H1 (cell line): ENCODE data around the gene CALY. TPM values are rescaled to one million over a fixed set of nuclear protein-coding genes. Genes with fewer than 3 reads are reported as not detected.

Experiments used
- CTCF ChIA-PET: fragments of 300-600 bp; sonication (Branson Sonifier 250); formaldehyde crosslinking; loops from one replicate; lab custom pipeline; 2021; ENCODE audit not compliant: partially characterized antibody; lab: Charles Lee
- POLR2A ChIA-PET: fragments of 300-600 bp; sonication (Branson Sonifier 250); formaldehyde crosslinking; loops from one replicate; lab custom pipeline; 2021; ENCODE audit warnings: inconsistent platforms; ENCODE audit not compliant: partially characterized antibody; lab: Charles Lee
- DNase-seq, 2 experiments: peaks; one replicate each; pipeline versions ENCODE4 v3.0.0 to v3.0.0-alpha.2; 2010 to 2022; ENCODE audit warnings: low spot score in 2 of 2, low read depth in 1 of 2, mixed read lengths in 1 of 2
- FAIRE-seq: peaks from 2 replicates; lab custom pipeline; 2011; peaks lifted over from hg19 to GRCh38; lab: Jason Lieb, UNC
- H2AFZ ChIP-seq: 2 replicates; pipeline ENCODE4 v1.8.1; 2012; ENCODE audit warnings: low read length, inconsistent platforms
- H2AK5ac ChIP-seq: 2 replicates; pipeline ENCODE4 v1.6.1; 2013; ENCODE audit warnings: low read depth, low read length
- H2BK120ac ChIP-seq: replicated peaks from 2 replicates; pipeline ENCODE3; 2013; ENCODE audit warnings: low read depth, low read length, inconsistent platforms
- H2BK12ac ChIP-seq: 2 replicates; pipeline ENCODE4 v1.6.1; 2013; ENCODE audit warnings: low read depth, low read length
- H2BK15ac ChIP-seq: 2 replicates; pipeline ENCODE4 v1.6.1; 2013; ENCODE audit warnings: low read length
- H2BK20ac ChIP-seq: 2 replicates; pipeline ENCODE4 v1.6.1; 2013; ENCODE audit warnings: low read length
- H2BK5ac ChIP-seq: 2 replicates; pipeline ENCODE4 v1.6.1; 2013; ENCODE audit warnings: low read depth, low read length
- H3K14ac ChIP-seq: 2 replicates; pipeline ENCODE4 v1.6.1; 2013; ENCODE audit warnings: inconsistent platforms; ENCODE audit not compliant: insufficient read length
- H3K18ac ChIP-seq: 2 replicates; pipeline ENCODE4 v1.6.1; 2013; ENCODE audit warnings: low read length; ENCODE audit errors: extremely low read depth
- H3K23ac ChIP-seq: 2 replicates; pipeline ENCODE4 v1.6.1; 2013; ENCODE audit warnings: inconsistent platforms; ENCODE audit not compliant: insufficient read length
- H3K23me2 ChIP-seq: 2 replicates; pipeline ENCODE4 v1.6.1; 2013; ENCODE audit warnings: low read depth, low read length
- H3K27ac ChIP-seq: 2 replicates; pipeline ENCODE4 v1.6.1; 2011; ENCODE audit warnings: low read depth, low read length, inconsistent platforms
- H3K27me3 ChIP-seq, 4 experiments: replicated peaks in 1 of 4; 1 replicate in 1 of 4; 2 replicates in 3 of 4; pipeline versions ENCODE4 v1.6.1 to v1.8.1; 2011 to 2013; ENCODE audit warnings: low read length in 3 of 4, mild to moderate bottlenecking in 3 of 4, inconsistent platforms in 2 of 4, mixed read lengths in 2 of 4, moderate library complexity in 1 of 4; ENCODE audit not compliant: control insufficient read depth in 3 of 4, insufficient read depth in 3 of 4; ENCODE audit errors: extremely low read depth in 1 of 4
- H3K36me3 ChIP-seq, 4 experiments: 2 replicates each; pipeline versions ENCODE4 v1.6.1 to v1.8.1; 2011 to 2013; ENCODE audit warnings: mild to moderate bottlenecking in 4 of 4, low read length in 3 of 4, moderate library complexity in 2 of 4, control low read depth in 1 of 4, inconsistent platforms in 1 of 4; ENCODE audit not compliant: insufficient read depth in 4 of 4, control insufficient read depth in 2 of 4
- H3K4ac ChIP-seq: replicated peaks from 2 replicates; pipeline ENCODE3; 2013; ENCODE audit warnings: low read length, low read depth, mixed read lengths, inconsistent platforms; ENCODE audit not compliant: insufficient read length
- H3K4me1 ChIP-seq, 4 experiments: replicated peaks in 1 of 4; 1 replicate in 1 of 4; 2 replicates in 3 of 4; pipeline versions ENCODE4 v1.6.1 to v1.8.1; 2011 to 2013; ENCODE audit warnings: low read length in 3 of 4, inconsistent platforms in 2 of 4, mixed read lengths in 1 of 4; ENCODE audit not compliant: insufficient read depth in 4 of 4, control insufficient read depth in 3 of 4
- H3K4me2 ChIP-seq, 2 experiments: 2 replicates each; pipeline versions ENCODE4 v1.6.1 to v1.8.1; 2011 to 2013; ENCODE audit warnings: low read depth in 2 of 2, low read length in 2 of 2, control low read depth in 1 of 2, inconsistent platforms in 1 of 2, mild to moderate bottlenecking in 1 of 2; ENCODE audit not compliant: insufficient read depth in 1 of 2
- H3K4me3 ChIP-seq, 4 experiments: fragments of 200-600, 300-600 bp in 1 of 4; sonication (generic), shearing (Covaris generic), sonication (Bioruptor Twin) in 1 of 4; 2 replicates each; pipeline versions ENCODE4 v1.5.1 to v1.8.1; 2011 to 2016; ENCODE audit warnings: low read length in 4 of 4, low read depth in 3 of 4, control low read depth in 2 of 4, inconsistent platforms in 2 of 4, mild to moderate bottlenecking in 2 of 4, mixed read lengths in 1 of 4, moderate library complexity in 1 of 4; ENCODE audit not compliant: insufficient read depth in 2 of 4; ENCODE audit errors: extremely low read depth in 1 of 4
- H3K56ac ChIP-seq: replicated peaks from 2 replicates; pipeline ENCODE3; 2013; ENCODE audit warnings: low read depth, mild to moderate bottlenecking, mixed read lengths, low read length, inconsistent platforms; ENCODE audit not compliant: insufficient read length
- H3K79me1 ChIP-seq: 2 replicates; pipeline ENCODE4 v1.6.1; 2013; ENCODE audit warnings: low read depth, low read length, control low read depth
- H3K79me2 ChIP-seq, 2 experiments: 2 replicates each; pipeline versions ENCODE4 v1.6.1 to v1.8.1; 2012 to 2013; ENCODE audit warnings: low read length in 2 of 2, mild to moderate bottlenecking in 2 of 2, inconsistent platforms in 1 of 2; ENCODE audit not compliant: insufficient read depth in 2 of 2, control insufficient read depth in 1 of 2
- H3K9ac ChIP-seq, 4 experiments: replicated peaks in 1 of 4; 1 replicate in 1 of 4; 2 replicates in 3 of 4; pipeline versions ENCODE4 v1.6.1 to v1.8.1; 2011 to 2013; ENCODE audit warnings: low read depth in 3 of 4, low read length in 3 of 4, control low read depth in 2 of 4, mild to moderate bottlenecking in 2 of 4, moderate library complexity in 2 of 4, inconsistent platforms in 1 of 4; ENCODE audit errors: extremely low read depth in 1 of 4
- H3K9me3 ChIP-seq, 2 experiments: 2 replicates each; pipeline versions ENCODE4 v1.6.1 to v1.8.1; 2012 to 2013; ENCODE audit warnings: mild to moderate bottlenecking in 2 of 2, moderate library complexity in 2 of 2, control low read depth in 1 of 2, inconsistent platforms in 1 of 2, low read depth in 1 of 2, low read length in 1 of 2, mixed read lengths in 1 of 2; ENCODE audit not compliant: insufficient read depth in 2 of 2
- H4K20me1 ChIP-seq, 2 experiments: replicated peaks in 1 of 2; 2 replicates each; pipeline versions ENCODE3 to v1.8.1; 2011 to 2013; ENCODE audit warnings: inconsistent platforms in 2 of 2, low read length in 2 of 2, mild to moderate bottlenecking in 1 of 2; ENCODE audit not compliant: insufficient read depth in 2 of 2, control insufficient read depth in 1 of 2
- H4K5ac ChIP-seq: 2 replicates; pipeline ENCODE4 v1.6.1; 2013; ENCODE audit warnings: low read length, low read depth, mixed read lengths, inconsistent platforms; ENCODE audit not compliant: insufficient read length
- H4K8ac ChIP-seq: 2 replicates; pipeline ENCODE4 v1.8.0; 2013; ENCODE audit warnings: mild to moderate bottlenecking, moderate library complexity, low read length, inconsistent platforms; ENCODE audit not compliant: insufficient read depth; ENCODE audit errors: extremely low read depth
- H4K91ac ChIP-seq: replicated peaks from 2 replicates; pipeline ENCODE3; 2013; ENCODE audit warnings: low read length, mixed read lengths, inconsistent platforms; ENCODE audit not compliant: insufficient read length
- BCL11A ChIP-seq, 2 experiments: IDR thresholded peaks; one replicate each; pipeline ENCODE4 v1.6.1; 2011; ENCODE audit warnings: low read depth in 2 of 2, low read length in 2 of 2, mild to moderate bottlenecking in 2 of 2
- CBX8 ChIP-seq: fragments of 300-800, 300-1000 bp; sonication (generic); IDR thresholded peaks from 2 replicates; pipeline ENCODE4 v1.7.1; 2016; ENCODE audit warnings: low read depth, low read length, borderline replicate concordance
- EGR1 ChIP-seq: IDR thresholded peaks from 2 replicates; pipeline ENCODE4 v1.6.1; 2011; ENCODE audit warnings: low read depth, low read length, borderline replicate concordance
- WGBS, 2 experiments: shearing (Covaris generic) in 1 of 2; methylation state at CpG; one replicate each; pipeline versions ENCODE4 v1.1.6 to v1.1.7; 2013 to 2015; ENCODE audit warnings: low lambda C conversion rate in 2 of 2, mixed read lengths in 2 of 2, inconsistent platforms in 1 of 2, low coverage in 1 of 2, missing lambda C conversion rate in 1 of 2; ENCODE audit not compliant: insufficient replicate concordance in 2 of 2, insufficient coverage in 1 of 2, insufficient read length in 1 of 2; ENCODE audit errors: extremely low coverage in 1 of 2, missing lambda C conversion rate in 1 of 2; 5-methylcytosine and 5-hydroxymethylcytosine counted together
- polyA plus RNA-seq, 7 experiments: library from polyadenylated mRNA; depleted of rRNA in 3 of 7; stranded (reverse) in 5 of 7; unstranded in 2 of 7; fragments of >200 nt in 5 of 7; fragments of 200-250 nt in 2 of 7; gene quantifications; 1 replicate in 5 of 7; 2 replicates in 1 of 7; 4 replicates in 1 of 7; pipeline versions ENCODE4 v1.2.1 to v1.2.3, GENCODE V29; 2011 to 2013; ENCODE audit warnings: missing spikeins in 2 of 7, mixed read lengths in 2 of 7
- total RNA-seq: library from RNA; stranded (reverse); fragmentation: NEBNext Ultra II Directional; extraction: Animal tissue kit (Norgen Biotek cat#: 25700); gene quantifications from 2 replicates; pipeline ENCODE4 v1.2.1, GENCODE V29; 2021

CALY gene
- total and polyA plus RNA-seq, 2 of the 8 experiments (the other 6 are each of a cell fraction or from before 2014, with no cell fraction given): 1.3 to 1.5 TPM

DNA sequence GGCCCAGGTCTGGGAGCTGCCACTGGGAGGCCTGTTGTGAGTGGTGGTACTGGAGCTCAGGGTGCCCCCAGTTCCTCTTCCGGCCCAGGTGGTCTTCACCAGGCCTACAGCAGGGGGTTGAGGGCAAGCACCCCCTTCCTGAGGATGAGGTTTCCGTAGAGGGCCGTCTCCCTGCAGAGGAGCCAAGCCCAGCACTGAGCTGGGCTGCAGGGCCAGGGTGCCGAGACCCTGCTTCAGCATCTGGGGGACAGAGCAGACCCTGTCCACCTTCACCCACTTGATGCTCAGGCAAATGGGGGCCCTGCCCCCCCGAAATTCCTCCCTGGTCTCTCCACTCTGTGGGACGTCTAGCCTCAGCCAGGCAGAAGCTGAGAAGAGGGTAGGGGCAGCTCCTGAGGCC is 18.6 kb upstream of the CALY start:
- no peaks in the 10 kb centered on the region; a peak in 2 of 8 replicates for H3K36me3 ChIP-seq
- POLR2A ChIA-PET: interaction anchor here (0.8 to 5.0 kb wide), 4 partner anchors 9 to 36 kb away, joined by 3 to 38 read pairs (median 3); partner anchors contain the start of gene PRAP1

More for the DNA sequence above, 18.6 kb upstream of the CALY start:
- H4K5ac ChIP-seq: no peak overlapping the region
- H2AFZ ChIP-seq: no peak overlapping the region
- H3K14ac ChIP-seq: no peak overlapping the region
- CTCF ChIA-PET: interaction anchor here (1.3 to 4.9 kb wide), 2 partner anchors 22 to 26 kb away, joined by 3 to 57 read pairs; no protein-coding TSS in a partner anchor
- H2BK20ac ChIP-seq: no peak overlapping the region
- H3K4me3 ChIP-seq: no peak overlapping the region
- DNase-seq (no peak), FAIRE-seq (no peak)
- H3K27ac ChIP-seq: no peak overlapping the region
- no peak overlapping the region for H4K91ac ChIP-seq
- no peak overlapping the region for H3K18ac ChIP-seq
- no peak overlapping the region for H2BK12ac ChIP-seq
- peaks cover 0 to 15% (median 5%) of the 10 kb centered on the region in 4 experiments; a peak in 4 of 7 replicates for H3K4me1 ChIP-seq
- no peak overlapping the region for H2AK5ac ChIP-seq
- H3K4me2 ChIP-seq: no peak overlapping the region
- no peak overlapping the region for H2BK5ac ChIP-seq
- peaks cover 6% of the 10 kb centered on the region; the same call in 1 of the 2 replicates for H3K23me2 ChIP-seq
- peaks cover 0 to 16% (median 4%) of the 10 kb centered on the region in 4 experiments; a peak in 5 of 7 replicates for H3K27me3 ChIP-seq
- H2BK120ac ChIP-seq: no peak overlapping the region
- H3K79me1 ChIP-seq: no peaks in the 10 kb centered on the region; the same call in 1 of the 2 replicates
- WGBS, 2 experiments: 88% methylated on average over 6 of the region's 6 CpGs; no CpG with 5 or more reads in 1 of the 2 experiments
- H3K56ac ChIP-seq: no peak overlapping the region
- H3K79me2 ChIP-seq: no peaks in the 10 kb centered on the region
- peaks cover 7 to 16% of the 10 kb centered on the region in 2 experiments for H4K20me1 ChIP-seq
- TF ChIP-seq BCL11A (IDR thresholded peaks at IDR 0.05; ENCODE audit: low read depth in 2 of 2, low read length in 2 of 2) (no peak), EGR1 (no peak), CBX8 (no peak)
- H3K9ac ChIP-seq: no peak overlapping the region
- no peak overlapping the region for H3K23ac ChIP-seq
- H3K4ac ChIP-seq: no peak overlapping the region
- no peaks in the 10 kb centered on the region for H3K9me3 ChIP-seq
- H4K8ac ChIP-seq: no peak overlapping the region
- no peak overlapping the region for H2BK15ac ChIP-seq
